SK-N-MC (cell line): Measurements from ENCODE around the gene ADCY7.

Experiments
- DNase-seq: peaks from one replicate; pipeline ENCODE4 v3.0.0-alpha.2; 2011; ENCODE audit warnings: low read depth, low spot score
- H3K27ac ChIP-seq: fragments of 200-600 bp; sonication (generic); 2 replicates; pipeline ENCODE4 v1.5.1; 2016; ENCODE audit warnings: mixed run types
- H3K36me3 ChIP-seq: fragments of 200-600 bp; sonication (generic); 2 replicates; pipeline ENCODE4 v1.6.1; 2017; ENCODE audit warnings: antibody characterized with exemption, low read length, mixed read lengths; ENCODE audit not compliant: insufficient read depth
- H3K4me3 ChIP-seq: fragments of 200-600 bp; sonication (generic); 2 replicates; pipeline ENCODE4 v1.5.1; 2016
- H3K9ac ChIP-seq: fragments of 200-600 bp; sonication (generic); 2 replicates; pipeline ENCODE4 v1.8.0; 2017; ENCODE audit warnings: mixed run types, mixed read lengths; ENCODE audit not compliant: insufficient read length
- H3K9me3 ChIP-seq: fragments of 200-600 bp; sonication (generic); 2 replicates; pipeline ENCODE4 v1.6.1; 2017; ENCODE audit warnings: low read depth, mild to moderate bottlenecking, antibody characterized with exemption, low read length, moderate library complexity, mixed read lengths
- EZH2 ChIP-seq: fragments of 200-600 bp; sonication (generic); IDR thresholded peaks from one replicate; pipeline ENCODE4 v1.6.1; 2017; ENCODE audit warnings: antibody characterized with exemption
- FOXP2 ChIP-seq: optimal IDR thresholded peaks from 2 replicates; pipeline ENCODE3; 2011; ENCODE audit warnings: mild to moderate bottlenecking, moderate library complexity; ENCODE audit not compliant: insufficient read depth; ENCODE audit errors: extremely low read length, control extremely low read depth
- POLR2AphosphoS5 ChIP-seq: IDR thresholded peaks from 2 replicates; pipeline ENCODE4 v1.6.1; 2012; ENCODE audit warnings: mild to moderate bottlenecking, low read depth, low read length, borderline replicate concordance

Gene ADCY7

GRCh38 chr16:50291719-50292565 is 25.6 kb downstream of the ADCY7 start:
- no peak for TF ChIP-seq POLR2AphosphoS5
- no peak for TF ChIP-seq EZH2
- no peak for TF ChIP-seq FOXP2
- DNase-seq = no peak
- Histone ChIP-seq H3K9me3 (no peaks in the 10 kb centered on the region), H3K36me3 (no peaks in the 10 kb centered on the region), H3K27ac (no peak overlapping the region), H3K4me3 (no peak overlapping the region), H3K9ac (no peak overlapping the region)

GRCh38 chr16:50292566-50292948 is 26.2 kb downstream of the ADCY7 start:
- Histone ChIP-seq H3K9ac (no peak overlapping the region), H3K36me3 (no peaks in the 10 kb centered on the region), H3K4me3 (no peak overlapping the region), H3K9me3 (no peaks in the 10 kb centered on the region), H3K27ac (no peak overlapping the region)
- TF ChIP-seq POLR2AphosphoS5 (no peak), EZH2 (no peak)
- no peak for DNase-seq

GRCh38 chr16:50293041-50293783 is 26.9 kb downstream of the ADCY7 start:
- H3K9ac ChIP-seq = no peak overlapping the region
- H3K9me3 ChIP-seq = no peaks in the 10 kb centered on the region
- no peak for DNase-seq
- no peak for TF ChIP-seq EZH2
- no peaks in the 10 kb centered on the region for H3K36me3 ChIP-seq
- no peak overlapping the region for H3K4me3 ChIP-seq
- H3K27ac ChIP-seq = no peak overlapping the region

GRCh38 chr16:50293994-50294855 is 27.9 kb downstream of the ADCY7 start:
- no peak overlapping the region for H3K27ac ChIP-seq

GRCh38 chr16:50294955-50295354 is 28.6 kb downstream of the ADCY7 start:
- Histone ChIP-seq H3K36me3 (no peaks in the 10 kb centered on the region), H3K9me3 (no peaks in the 10 kb centered on the region), H3K9ac (no peak overlapping the region), H3K27ac (no peak overlapping the region), H3K4me3 (no peak overlapping the region)
- TF ChIP-seq FOXP2 (no peak), EZH2 (no peak), POLR2AphosphoS5 (no peak)
- no peak for DNase-seq

More at GRCh38 chr16:50293994-50294855, 27.9 kb downstream of the ADCY7 start:
- no peak for TF ChIP-seq FOXP2
- Histone ChIP-seq H3K9me3 (no peaks in the 10 kb centered on the region), H3K4me3 (no peak overlapping the region), H3K36me3 (no peaks in the 10 kb centered on the region), H3K9ac (no peak overlapping the region)
- no peak for DNase-seq

GRCh38 chr16:50295541-50296132 is 29.3 kb downstream of the ADCY7 start:
- no peak for TF ChIP-seq EZH2
- no peak for TF ChIP-seq FOXP2
- no peak for TF ChIP-seq POLR2AphosphoS5
- Histone ChIP-seq H3K4me3 (no peak overlapping the region), H3K9me3 (no peaks in the 10 kb centered on the region), H3K27ac (no peak overlapping the region), H3K36me3 (no peaks in the 10 kb centered on the region), H3K9ac (no peak overlapping the region)
- DNase-seq = no peak

- H3K9ac ChIP-seq = no peak overlapping the region
- TF ChIP-seq POLR2AphosphoS5 = no peak
- TF ChIP-seq FOXP2 = no peak
- TF ChIP-seq EZH2 = no peak
- H3K4me3 ChIP-seq = no peak overlapping the region
- DNase-seq = no peak
- H3K36me3 ChIP-seq = no peaks in the 10 kb centered on the region
- no peak overlapping the region for H3K27ac ChIP-seq
- H3K9me3 ChIP-seq = no peaks in the 10 kb centered on the region
Measured at GRCh38 chr16:50296807-50297206, 30.5 kb downstream of the ADCY7 start.
